H9 (cell line): ENCODE data around the gene HLA-DMA. TPM values are rescaled to one million over a fixed set of nuclear protein-coding genes. Genes with fewer than 3 reads are reported as not detected.

Experiments
- DNase-seq: peaks from one replicate; pipeline ENCODE4 v3.0.0-alpha.2; 2017
- H2AFZ ChIP-seq: one replicate; pipeline ENCODE4 v1.6.1; 2013; ENCODE audit warnings: mild to moderate bottlenecking, low read length, control low read depth, moderate library complexity
- H2AK5ac ChIP-seq: 2 replicates; pipeline ENCODE4 v1.6.1; 2013; ENCODE audit warnings: low read length, control low read depth, mixed read lengths; ENCODE audit not compliant: insufficient read length
- H2BK120ac ChIP-seq: one replicate; pipeline ENCODE4 v1.6.1; 2013; ENCODE audit warnings: low read depth, mild to moderate bottlenecking, low read length, control low read depth, inconsistent platforms; ENCODE audit not compliant: poor library complexity, severe bottlenecking
- H2BK12ac ChIP-seq: 2 replicates; pipeline ENCODE4 v1.6.1; 2013; ENCODE audit warnings: low read length, control low read depth, mixed read lengths, low read depth; ENCODE audit not compliant: insufficient read length
- H2BK15ac ChIP-seq: 2 replicates; pipeline ENCODE4 v1.6.1; 2013; ENCODE audit warnings: low read depth, low read length, control low read depth
- H2BK20ac ChIP-seq: one replicate; pipeline ENCODE4 v1.6.1; 2013; ENCODE audit warnings: low read depth, mild to moderate bottlenecking, low read length, control low read depth, inconsistent platforms; ENCODE audit not compliant: poor library complexity, severe bottlenecking
- H2BK5ac ChIP-seq: 2 replicates; pipeline ENCODE4 v1.6.1; 2013; ENCODE audit warnings: low read length, control low read depth, mixed read lengths; ENCODE audit not compliant: insufficient read length
- H3K14ac ChIP-seq: 2 replicates; pipeline ENCODE4 v1.6.1; 2013; ENCODE audit warnings: low read length, control low read depth; ENCODE audit not compliant: insufficient read depth
- H3K18ac ChIP-seq: 2 replicates; pipeline ENCODE4 v1.6.1; 2013; ENCODE audit warnings: low read depth, mild to moderate bottlenecking, mixed read lengths, low read length, control low read depth; ENCODE audit not compliant: insufficient read length
- H3K23ac ChIP-seq: 2 replicates; pipeline ENCODE4 v1.6.1; 2013; ENCODE audit warnings: low read length, control low read depth, mixed read lengths, low read depth; ENCODE audit not compliant: insufficient read length
- H3K23me2 ChIP-seq: 2 replicates; pipeline ENCODE4 v1.6.1; 2013; ENCODE audit warnings: low read depth, mild to moderate bottlenecking, mixed read lengths, low read length, control low read depth; ENCODE audit not compliant: insufficient read length, poor library complexity, severe bottlenecking
- H3K27ac ChIP-seq: 2 replicates; pipeline ENCODE4 v1.5.1; 2013; ENCODE audit warnings: low read length, control low read depth, mixed read lengths, low read depth; ENCODE audit not compliant: insufficient read length
- H3K27me3 ChIP-seq: 2 replicates; pipeline ENCODE4 v1.6.1; 2013; ENCODE audit warnings: low read length, control low read depth, inconsistent platforms; ENCODE audit not compliant: insufficient read depth
- H3K4ac ChIP-seq: 2 replicates; pipeline ENCODE4 v1.6.1; 2013; ENCODE audit warnings: low read depth, mild to moderate bottlenecking, control low read depth, inconsistent platforms, low read length, moderate library complexity
- H3K4me1 ChIP-seq: 2 replicates; pipeline ENCODE4 v1.6.1; 2013; ENCODE audit warnings: low read length, control low read depth, inconsistent platforms; ENCODE audit not compliant: insufficient read depth
- H3K4me2 ChIP-seq: 2 replicates; pipeline ENCODE4 v1.6.1; 2013; ENCODE audit warnings: low read length, control low read depth, mixed read lengths; ENCODE audit not compliant: insufficient read length, insufficient read depth
- H3K56ac ChIP-seq: 2 replicates; pipeline ENCODE4 v1.6.1; 2013; ENCODE audit warnings: low read depth, mild to moderate bottlenecking, mixed read lengths, low read length, control low read depth; ENCODE audit not compliant: insufficient read length
- H3K79me1 ChIP-seq: 2 replicates; pipeline ENCODE4 v1.6.1; 2013; ENCODE audit warnings: low read depth, mild to moderate bottlenecking, moderate library complexity, low read length, control low read depth, inconsistent platforms; ENCODE audit not compliant: insufficient read depth, poor library complexity, severe bottlenecking
- H3K79me2 ChIP-seq: 2 replicates; pipeline ENCODE4 v1.6.1; 2013; ENCODE audit warnings: low read length, control low read depth, inconsistent platforms; ENCODE audit not compliant: insufficient read depth
- H3K9ac ChIP-seq: 2 replicates; pipeline ENCODE4 v1.6.1; 2013; ENCODE audit warnings: low read length, control low read depth, mixed read lengths; ENCODE audit not compliant: insufficient read length; ENCODE audit errors: extremely low read depth
- H3K9me3 ChIP-seq: one replicate; pipeline ENCODE4 v1.6.1; 2013; ENCODE audit warnings: low read depth, low read length, inconsistent platforms; ENCODE audit not compliant: control insufficient read depth
- H3T11ph ChIP-seq: one replicate; pipeline ENCODE4 v1.6.1; 2013; ENCODE audit warnings: mild to moderate bottlenecking, low read length, control low read depth, inconsistent platforms
- H4K20me1 ChIP-seq: one replicate; pipeline ENCODE4 v1.6.1; 2013; ENCODE audit not compliant: control insufficient read depth, insufficient read length, insufficient read depth
- H4K5ac ChIP-seq: 2 replicates; pipeline ENCODE4 v1.6.1; 2013; ENCODE audit warnings: low read depth, mild to moderate bottlenecking, mixed read lengths, low read length, control low read depth; ENCODE audit not compliant: insufficient read length
- H4K8ac ChIP-seq: replicated peaks from 2 replicates; pipeline ENCODE4 v1.6.1; 2013; ENCODE audit warnings: low read length, control low read depth, mixed read lengths, low read depth; ENCODE audit not compliant: insufficient read length
- H4K91ac ChIP-seq: 2 replicates; pipeline ENCODE4 v1.6.1; 2013; ENCODE audit warnings: low read depth, mild to moderate bottlenecking, moderate library complexity, mixed read lengths, low read length, control low read depth; ENCODE audit not compliant: insufficient read length
- H3K27ac Mint-ChIP-seq, 3 experiments: 2 replicates in 2 of 3; 3 replicates in 1 of 3; pipeline ENCODE4 v1.8.0; 2020 to 2021; ENCODE audit warnings: mixed read lengths in 3 of 3, mild to moderate bottlenecking in 1 of 3, moderate library complexity in 1 of 3
- H3K27me3 Mint-ChIP-seq: 2 replicates; pipeline ENCODE4 v1.8.0; 2021; ENCODE audit warnings: low read depth, mild to moderate bottlenecking, moderate library complexity, mixed read lengths
- H3K36me3 Mint-ChIP-seq, 3 experiments: 2 replicates in 2 of 3; 3 replicates in 1 of 3; pipeline ENCODE4 v1.8.0; 2020 to 2021; ENCODE audit warnings: low read depth in 3 of 3, mixed read lengths in 3 of 3; ENCODE audit not compliant: insufficient read depth in 1 of 3
- H3K4me1 Mint-ChIP-seq, 2 experiments: 2 replicates each; pipeline ENCODE4 v1.8.0; 2020; ENCODE audit warnings: mixed read lengths in 2 of 2
- H3K4me3 Mint-ChIP-seq, 2 experiments: 2 replicates in 1 of 2; 3 replicates in 1 of 2; pipeline ENCODE4 v1.8.0; 2020 to 2021; ENCODE audit warnings: mild to moderate bottlenecking in 2 of 2, mixed read lengths in 2 of 2, moderate library complexity in 1 of 2
- H3K9me3 Mint-ChIP-seq, 2 experiments: 2 replicates in 1 of 2; 3 replicates in 1 of 2; pipeline ENCODE4 v1.8.0; 2020; ENCODE audit warnings: mild to moderate bottlenecking in 2 of 2, mixed read lengths in 2 of 2, moderate library complexity in 1 of 2
- WGBS: extraction: QIAGEN DNeasy Blood & Tissue Kit; methylation state at CpG from one replicate; pipeline ENCODE4 v1.1.7; 2013; ENCODE audit warnings: missing lambda C conversion rate, low lambda C conversion rate, mixed read lengths; ENCODE audit not compliant: insufficient read length; ENCODE audit errors: extremely low coverage; 5-methylcytosine and 5-hydroxymethylcytosine counted together
- total RNA-seq: library from RNA; stranded (reverse); gene quantifications from 2 replicates; pipeline ENCODE4 v1.2.1, GENCODE V29; 2021
- TF ChIP-seq, protein P1 (sequence below): fragments of 200-600 bp; sonication (generic); conservative IDR thresholded peaks from 3 replicates; pipeline ENCODE4 v1.8.0; 2021; ENCODE audit warnings: antibody characterized with exemption, mild to moderate bottlenecking

Gene HLA-DMA
- total RNA-seq, 1 experiment from 2014 or later, result 7.5 TPM

DNA sequence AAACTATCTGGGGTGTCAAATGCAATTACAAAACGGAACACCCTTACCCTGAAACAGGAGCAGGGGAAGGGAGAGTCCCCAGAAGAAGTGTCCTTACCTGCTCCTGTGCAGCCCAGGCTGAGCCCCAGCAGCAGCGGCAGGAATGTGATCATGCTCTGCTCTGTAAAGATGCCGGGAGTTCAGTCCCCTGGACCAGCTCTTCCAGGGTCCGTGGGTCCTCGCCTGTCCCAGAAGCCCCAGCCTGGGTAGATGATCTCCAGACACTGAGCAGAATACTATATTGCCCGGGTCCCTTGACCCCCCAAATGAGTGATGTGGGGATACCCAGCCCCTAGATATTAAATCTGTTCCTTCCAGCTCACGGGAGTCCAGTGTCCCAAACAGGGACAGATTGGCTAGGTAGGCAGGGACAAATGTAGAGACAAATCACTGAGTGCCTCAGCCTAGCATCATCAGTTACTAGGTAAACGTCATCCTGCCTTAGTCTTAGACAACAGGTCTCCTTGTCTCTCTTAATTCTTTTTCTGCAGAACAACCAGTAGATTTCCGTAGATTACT is 12.2 kb downstream of the HLA-DMA start, which contains the start of gene HLA-DMB:
TSS of gene HLA-DMB (minus strand) at position 373 of the 558 bp plus-strand sequence. CDS start at position 152, 221 bp downstream.
- H3K18ac ChIP-seq, result no peak within 1 kb of the TSS
- WGBS, result no CpG with 5 or more reads among the region's 9 CpGs
- peak; percentile 72 for DNase-seq
- Mint-ChIP-seq H3K27ac (peak within 1 kb of the TSS in 1 of 3 experiments; percentile 69; a peak in 4 of 7 replicates), H3K4me3 (peak within 1 kb of the TSS; percentile 62 to 71), H3K27me3 (peaks cover 15% of the 10 kb centered on the region), H3K4me1 (peaks cover 9 to 12% of the 10 kb centered on the region in 2 experiments), H3K36me3 (no peaks in the 10 kb centered on the region), H3K9me3 (no peaks in the 10 kb centered on the region)
- no peak within 1 kb of the TSS for H3K9ac ChIP-seq
- H3K14ac ChIP-seq, result no peak within 1 kb of the TSS
- H2BK120ac ChIP-seq, result no peak within 1 kb of the TSS
- no peak within 1 kb of the TSS for H4K91ac ChIP-seq
- no peak within 1 kb of the TSS for H2BK20ac ChIP-seq
- H4K5ac ChIP-seq, result no peak within 1 kb of the TSS
- peaks cover 2% of the 10 kb centered on the region for H4K20me1 ChIP-seq
- no peak within 1 kb of the TSS for H2BK5ac ChIP-seq
- H2BK15ac ChIP-seq, result no peak within 1 kb of the TSS
- no peaks in the 10 kb centered on the region for H3K79me2 ChIP-seq
- no peak within 1 kb of the TSS for H3K4ac ChIP-seq
- H3K9me3 ChIP-seq, result no peaks in the 10 kb centered on the region
- TF ChIP-seq, protein P1, sequence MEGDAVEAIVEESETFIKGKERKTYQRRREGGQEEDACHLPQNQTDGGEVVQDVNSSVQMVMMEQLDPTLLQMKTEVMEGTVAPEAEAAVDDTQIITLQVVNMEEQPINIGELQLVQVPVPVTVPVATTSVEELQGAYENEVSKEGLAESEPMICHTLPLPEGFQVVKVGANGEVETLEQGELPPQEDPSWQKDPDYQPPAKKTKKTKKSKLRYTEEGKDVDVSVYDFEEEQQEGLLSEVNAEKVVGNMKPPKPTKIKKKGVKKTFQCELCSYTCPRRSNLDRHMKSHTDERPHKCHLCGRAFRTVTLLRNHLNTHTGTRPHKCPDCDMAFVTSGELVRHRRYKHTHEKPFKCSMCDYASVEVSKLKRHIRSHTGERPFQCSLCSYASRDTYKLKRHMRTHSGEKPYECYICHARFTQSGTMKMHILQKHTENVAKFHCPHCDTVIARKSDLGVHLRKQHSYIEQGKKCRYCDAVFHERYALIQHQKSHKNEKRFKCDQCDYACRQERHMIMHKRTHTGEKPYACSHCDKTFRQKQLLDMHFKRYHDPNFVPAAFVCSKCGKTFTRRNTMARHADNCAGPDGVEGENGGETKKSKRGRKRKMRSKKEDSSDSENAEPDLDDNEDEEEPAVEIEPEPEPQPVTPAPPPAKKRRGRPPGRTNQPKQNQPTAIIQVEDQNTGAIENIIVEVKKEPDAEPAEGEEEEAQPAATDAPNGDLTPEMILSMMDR, result no peak
- H2AFZ ChIP-seq, result peak within 1 kb of the TSS; percentile 87
- H3K23ac ChIP-seq, result no peak within 1 kb of the TSS
- no peaks in the 10 kb centered on the region for H3K79me1 ChIP-seq
- H3K4me2 ChIP-seq, result peak within 1 kb of the TSS; percentile 43
- H3K56ac ChIP-seq, result no peak within 1 kb of the TSS
- no peak within 1 kb of the TSS for H3K27ac ChIP-seq
- H3K27me3 ChIP-seq, result no peaks in the 10 kb centered on the region
- no peak within 1 kb of the TSS for H2BK12ac ChIP-seq
- no peak within 1 kb of the TSS for H2AK5ac ChIP-seq
- H3K4me1 ChIP-seq, result no peaks in the 10 kb centered on the region
- no peak within 1 kb of the TSS for H4K8ac ChIP-seq
- no peaks in the 10 kb centered on the region for H3K23me2 ChIP-seq
- no peak within 1 kb of the TSS for H3T11ph ChIP-seq
